Measurements from ENCODE around the gene TNRC6A. TPM values are rescaled to one million over a fixed set of nuclear protein-coding genes. Genes with fewer than 3 reads are reported as not detected.

TNRC6A gene
- total and polyA plus RNA-seq, 4 donors: 9.3 to 42.3 (median 22.9) TPM

DNA sequence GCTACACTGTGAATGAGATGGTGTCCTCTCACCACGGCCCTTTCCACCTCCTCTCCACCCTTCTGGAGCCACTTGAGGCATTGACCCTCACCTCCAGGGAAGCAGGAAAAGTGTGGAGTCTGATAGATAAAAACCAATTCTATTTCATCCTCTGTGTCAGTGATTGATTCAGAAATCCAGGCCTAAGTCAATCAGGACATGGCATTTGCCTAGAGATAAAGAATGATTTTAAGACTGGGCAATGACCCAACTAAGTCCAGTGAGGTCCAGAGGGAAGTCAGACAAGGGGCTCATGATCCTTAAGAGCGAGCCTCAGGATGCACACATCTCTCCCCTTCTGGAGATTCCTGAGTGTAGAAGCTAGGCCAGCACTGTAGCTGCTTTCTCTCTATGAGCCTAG, 41.1 kb upstream of the TNRC6A start:
- no peak overlapping the region for H3K9ac ChIP-seq (ENCODE audit: low read depth in 1 of 2, low read length in 2 of 2)
- peaks cover 0 to 1% (median 0%) of the 10 kb centered on the region in 4 donors for H3K4me1 ChIP-seq (ENCODE audit: control insufficient read depth in 4 of 4, insufficient read depth in 4 of 4, low read length in 3 of 4)
- DNase-seq (ENCODE audit: low spot score): no peak
- 80% methylated on average over 2 of the region's 2 CpGs for WGBS
- H3K9me3 ChIP-seq (ENCODE audit: control insufficient read depth in 4 of 4, low read length in 3 of 4): no peaks in the 10 kb centered on the region
- no peaks in the 10 kb centered on the region for H3K27me3 ChIP-seq (ENCODE audit: control insufficient read depth in 4 of 4, insufficient read depth in 4 of 4, low read length in 3 of 4)
- no peak for TF ChIP-seq RXRA (IDR thresholded peaks at IDR 0.05)
- TF ChIP-seq, protein P1, sequence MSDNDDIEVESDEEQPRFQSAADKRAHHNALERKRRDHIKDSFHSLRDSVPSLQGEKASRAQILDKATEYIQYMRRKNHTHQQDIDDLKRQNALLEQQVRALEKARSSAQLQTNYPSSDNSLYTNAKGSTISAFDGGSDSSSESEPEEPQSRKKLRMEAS (IDR thresholded peaks at IDR 0.05): no peak
- no peak for TF ChIP-seq SP1 (IDR thresholded peaks at IDR 0.05)
- no peak for TF ChIP-seq HNF4A (conservative IDR thresholded peaks at IDR 0.05)
- H3K36me3 ChIP-seq (ENCODE audit: control insufficient read depth in 4 of 4, insufficient read depth in 3 of 4, low read depth in 1 of 4, low read length in 3 of 4): no peaks in the 10 kb centered on the region
- H3K27ac ChIP-seq (ENCODE audit: low read depth in 1 of 2, low read length in 2 of 2): no peak overlapping the region
- no peak overlapping the region for H3K4me3 ChIP-seq (ENCODE audit: low read depth in 1 of 3, low read length in 3 of 3)

DNA sequence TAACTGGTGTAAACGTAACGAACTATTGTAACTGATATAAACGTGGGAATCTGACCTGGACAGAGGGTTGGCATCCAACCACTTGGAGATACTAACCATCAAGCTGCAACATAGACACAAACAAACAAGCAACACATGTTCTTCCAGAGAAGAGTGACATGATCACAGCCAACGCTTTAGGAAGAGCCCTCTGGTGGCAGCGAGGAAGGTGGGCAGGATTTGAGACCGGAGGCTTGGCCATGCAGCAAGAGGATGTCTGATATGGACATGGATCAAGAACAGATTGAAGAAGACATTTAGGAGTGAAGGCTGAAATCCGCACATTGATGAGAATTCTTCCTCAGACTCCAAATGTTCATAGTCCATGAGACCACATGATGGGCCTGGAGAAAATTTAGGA, 40.3 kb upstream of the TNRC6A start:
- H3K4me3 ChIP-seq (ENCODE audit: low read depth in 1 of 3, low read length in 3 of 3): no peak overlapping the region
- no peaks in the 10 kb centered on the region for H3K9me3 ChIP-seq (ENCODE audit: control insufficient read depth in 4 of 4, low read length in 3 of 4)
- H3K27ac ChIP-seq (ENCODE audit: low read depth in 1 of 2, low read length in 2 of 2): no peak overlapping the region
- no peak for DNase-seq (ENCODE audit: low spot score)
- no peaks in the 10 kb centered on the region for H3K27me3 ChIP-seq (ENCODE audit: control insufficient read depth in 4 of 4, insufficient read depth in 4 of 4, low read length in 3 of 4)
- peak; percentile 74 to 88 for TF ChIP-seq RAD21 (IDR thresholded peaks at IDR 0.05)
- no peak for TF ChIP-seq JUND (IDR thresholded peaks at IDR 0.05)
- TF ChIP-seq YY1 (IDR thresholded peaks at IDR 0.05): no peak
- no peak for TF ChIP-seq HNF4A (conservative IDR thresholded peaks at IDR 0.05)
- no peak for TF ChIP-seq NR2F2 (IDR thresholded peaks at IDR 0.05)
- TF ChIP-seq FOXA2 (IDR thresholded peaks at IDR 0.05): no peak
- peak; percentile 60 for TF ChIP-seq CTCF (IDR thresholded peaks at IDR 0.05; ENCODE audit: low read depth, low read length, missing input control)
- no peak for TF ChIP-seq SP1 (IDR thresholded peaks at IDR 0.05)
- no peak for TF ChIP-seq TAF1 (conservative IDR thresholded peaks at IDR 0.05)
- no peak overlapping the region for H3K9ac ChIP-seq (ENCODE audit: low read depth in 1 of 2, low read length in 2 of 2)
- H3K36me3 ChIP-seq (ENCODE audit: control insufficient read depth in 4 of 4, insufficient read depth in 3 of 4, low read depth in 1 of 4, low read length in 3 of 4): no peaks in the 10 kb centered on the region
- H3K4me1 ChIP-seq (ENCODE audit: control insufficient read depth in 4 of 4, insufficient read depth in 4 of 4, low read length in 3 of 4): peaks cover 0 to 1% (median 0%) of the 10 kb centered on the region in 4 donors
- 47% methylated on average over 7 of the region's 7 CpGs for WGBS

DNA sequence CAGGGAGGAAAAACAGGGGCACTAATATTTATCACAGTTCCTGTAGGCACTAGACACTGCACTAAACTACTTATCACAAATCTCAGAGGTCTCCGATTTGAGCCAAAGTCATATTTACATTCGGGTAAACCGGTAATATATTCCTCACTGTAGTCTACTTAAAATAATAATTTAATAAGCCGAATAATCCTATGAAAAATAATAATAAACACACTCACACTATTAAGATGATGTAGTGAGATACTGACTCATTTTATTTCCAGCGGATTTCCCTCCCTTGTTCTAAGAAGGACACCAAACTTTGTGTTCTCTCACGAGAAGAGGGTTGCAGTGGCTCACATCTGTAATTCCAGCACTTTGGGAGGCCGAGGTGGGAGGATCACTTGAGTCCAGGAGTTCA, 36.6 kb upstream of the TNRC6A start:
- no peaks in the 10 kb centered on the region for H3K4me1 ChIP-seq (ENCODE audit: control insufficient read depth in 4 of 4, insufficient read depth in 4 of 4, low read length in 3 of 4)
- no peaks in the 10 kb centered on the region for H3K36me3 ChIP-seq (ENCODE audit: control insufficient read depth in 4 of 4, insufficient read depth in 3 of 4, low read depth in 1 of 4, low read length in 3 of 4)
- no peak for DNase-seq (ENCODE audit: low spot score)
- no peaks in the 10 kb centered on the region for H3K27me3 ChIP-seq (ENCODE audit: control insufficient read depth in 4 of 4, insufficient read depth in 4 of 4, low read length in 3 of 4)
- H3K27ac ChIP-seq (ENCODE audit: low read depth in 1 of 2, low read length in 2 of 2): no peak overlapping the region
- no peak overlapping the region for H3K9ac ChIP-seq (ENCODE audit: low read depth in 1 of 2, low read length in 2 of 2)
- TF ChIP-seq EGR1 (IDR thresholded peaks at IDR 0.05; ENCODE audit: low read depth in 2 of 2) (no peak), GABPA (IDR thresholded peaks at IDR 0.05 in 1 of 2, conservative IDR thresholded peaks at IDR 0.05 in 1 of 2) (no peak), RXRA (IDR thresholded peaks at IDR 0.05) (no peak), FOXA2 (IDR thresholded peaks at IDR 0.05) (no peak), NR2F2 (IDR thresholded peaks at IDR 0.05) (no peak), HNF4A (conservative IDR thresholded peaks at IDR 0.05) (no peak), CTCF (IDR thresholded peaks at IDR 0.05; ENCODE audit: low read depth, low read length, missing input control) (no peak), RAD21 (IDR thresholded peaks at IDR 0.05) (no peak), FOXA1 (IDR thresholded peaks at IDR 0.05) (no peak), ZBTB33 (IDR thresholded peaks at IDR 0.05) (no peak)
- TF ChIP-seq, protein P1 (IDR thresholded peaks at IDR 0.05): no peak
- H3K4me3 ChIP-seq (ENCODE audit: low read depth in 1 of 3, low read length in 3 of 3): no peak overlapping the region
- no peaks in the 10 kb centered on the region for H3K9me3 ChIP-seq (ENCODE audit: control insufficient read depth in 4 of 4, low read length in 3 of 4)
- WGBS: 80% methylated on average over 7 of the region's 7 CpGs

All from liver (tissue), 9 donors.